OCI-LY7 (cell line): ENCODE measurements around the gene CXorf49B.
"Not testable (repeated sequence)": the region's sequence is repeated elsewhere in the genome, so short reads cannot be mapped to it uniquely, and the experiment has no call there.

ENCODE experiments used
- EZH2phosphoT487 ChIP-seq: fragments of 200-600 bp; sonication (generic); IDR thresholded peaks from 2 replicates; pipeline ENCODE4 v1.6.1; 2018; ENCODE audit warnings: low read depth, borderline replicate concordance, mild to moderate bottlenecking, mixed run types, antibody characterized with exemption, low read length, moderate library complexity, mixed read lengths
- TF ChIP-seq, protein P1 (sequence below): fragments of 200-600 bp; sonication (generic); conservative IDR thresholded peaks from 2 replicates; pipeline ENCODE4 v1.5.1; 2014; ENCODE audit warnings: mild to moderate bottlenecking, antibody characterized with exemption, low read length, moderate library complexity, mixed read lengths

DNA sequence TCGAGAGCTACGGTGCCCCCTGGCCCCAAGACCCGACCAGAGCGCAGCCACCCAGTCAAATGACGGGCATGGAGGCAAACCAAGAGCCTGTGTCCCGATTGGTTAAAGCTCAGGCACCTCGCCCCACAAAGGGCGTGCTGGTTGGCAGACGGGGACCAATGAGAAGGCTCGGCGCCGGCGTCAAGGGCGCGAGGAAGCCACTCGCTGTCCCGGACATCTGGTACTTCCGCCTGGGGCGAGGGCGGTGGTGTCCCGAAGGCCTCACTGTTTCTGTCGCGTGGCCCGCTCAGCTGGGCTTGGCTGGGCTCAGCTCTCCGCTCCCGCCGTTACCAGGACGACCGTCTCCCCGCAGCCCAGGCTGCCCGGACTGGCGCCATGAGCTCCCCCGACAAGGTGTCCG lies at the start of gene CXorf49B:
- TF ChIP-seq, protein P1, sequence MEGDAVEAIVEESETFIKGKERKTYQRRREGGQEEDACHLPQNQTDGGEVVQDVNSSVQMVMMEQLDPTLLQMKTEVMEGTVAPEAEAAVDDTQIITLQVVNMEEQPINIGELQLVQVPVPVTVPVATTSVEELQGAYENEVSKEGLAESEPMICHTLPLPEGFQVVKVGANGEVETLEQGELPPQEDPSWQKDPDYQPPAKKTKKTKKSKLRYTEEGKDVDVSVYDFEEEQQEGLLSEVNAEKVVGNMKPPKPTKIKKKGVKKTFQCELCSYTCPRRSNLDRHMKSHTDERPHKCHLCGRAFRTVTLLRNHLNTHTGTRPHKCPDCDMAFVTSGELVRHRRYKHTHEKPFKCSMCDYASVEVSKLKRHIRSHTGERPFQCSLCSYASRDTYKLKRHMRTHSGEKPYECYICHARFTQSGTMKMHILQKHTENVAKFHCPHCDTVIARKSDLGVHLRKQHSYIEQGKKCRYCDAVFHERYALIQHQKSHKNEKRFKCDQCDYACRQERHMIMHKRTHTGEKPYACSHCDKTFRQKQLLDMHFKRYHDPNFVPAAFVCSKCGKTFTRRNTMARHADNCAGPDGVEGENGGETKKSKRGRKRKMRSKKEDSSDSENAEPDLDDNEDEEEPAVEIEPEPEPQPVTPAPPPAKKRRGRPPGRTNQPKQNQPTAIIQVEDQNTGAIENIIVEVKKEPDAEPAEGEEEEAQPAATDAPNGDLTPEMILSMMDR: not testable (repeated sequence)
- not testable (repeated sequence) for TF ChIP-seq EZH2phosphoT487
